ENCODE results near the gene ERICH6B.

Gene ERICH6B

GRCh38 chr13:45602183-45603170 lies 13.1 kb downstream of the ERICH6B start:
- DNase-seq (ENCODE audit: extremely low spot score, insufficient read length, low read depth), result no peak
- FAIRE-seq, result no peak

- DNase-seq (ENCODE audit: extremely low spot score, insufficient read length, low read depth) (no peak), FAIRE-seq (no peak)
Measured at GRCh38 chr13:45601680-45602079, 13.9 kb downstream of the ERICH6B start.

GRCh38 chr13:45598597-45598996 lies 16.9 kb downstream of the ERICH6B start:
- no peak for DNase-seq (ENCODE audit: extremely low spot score, insufficient read length, low read depth)
- no peak for FAIRE-seq

DNA sequence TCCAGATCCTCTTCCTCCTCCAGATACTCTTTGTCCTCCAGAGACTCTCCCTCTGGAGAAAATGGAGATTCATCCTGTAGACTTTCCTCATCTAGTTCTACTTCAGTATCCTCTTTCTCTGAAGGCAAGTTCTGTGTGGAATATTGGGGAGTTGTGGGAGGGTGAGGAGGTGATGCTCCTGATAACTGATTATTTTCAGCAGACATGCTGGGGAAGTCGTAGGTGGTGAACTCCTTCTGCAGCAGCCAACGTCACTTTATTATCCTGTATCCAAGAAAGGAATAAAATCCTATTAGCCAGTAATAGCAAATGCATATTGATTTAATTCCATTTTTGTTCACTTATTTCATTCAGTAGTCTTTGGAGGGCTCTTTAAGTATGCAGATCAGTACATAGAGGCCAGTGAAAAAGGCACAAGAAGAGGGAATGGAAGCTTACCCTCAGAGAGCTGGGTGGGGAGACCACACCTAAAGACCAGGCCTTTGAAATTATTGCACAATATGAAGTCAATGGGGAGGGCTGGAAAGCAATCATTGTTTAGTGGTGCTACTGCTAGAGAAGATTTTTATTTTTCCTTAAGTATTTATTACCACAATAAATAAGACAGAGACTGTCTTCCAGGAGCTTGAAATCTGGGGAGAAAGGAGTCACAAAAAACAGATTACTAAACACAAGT lies 18.6 kb downstream of the ERICH6B start:
- DNase-seq (ENCODE audit: extremely low spot score, insufficient read length, low read depth), result no peak
- FAIRE-seq, result no peak

GRCh38 chr13:45595965-45596364 lies 19.6 kb downstream of the ERICH6B start:
- DNase-seq (ENCODE audit: extremely low spot score, insufficient read length, low read depth) (no peak), FAIRE-seq (no peak)

GRCh38 chr13:45594764-45595163 lies 20.8 kb downstream of the ERICH6B start:
- no peak for FAIRE-seq

DNA sequence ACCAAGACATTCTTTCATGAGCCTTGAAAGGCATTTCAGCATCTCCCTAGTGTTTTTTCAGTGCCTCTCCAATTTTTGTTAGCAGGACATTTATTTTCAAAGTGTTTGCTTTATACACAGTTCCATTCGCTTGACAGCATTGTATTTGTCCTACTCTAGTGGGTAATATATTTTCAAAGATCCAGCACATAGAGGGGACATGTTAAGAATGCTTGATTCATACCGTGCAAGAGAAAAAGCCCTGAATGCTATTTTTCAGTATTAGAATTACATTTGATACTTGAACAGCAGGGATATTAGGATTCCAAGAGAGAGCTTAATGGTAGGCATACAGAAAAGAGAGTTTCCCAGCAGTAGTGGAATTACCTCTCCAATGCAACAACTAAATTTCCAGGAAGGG lies 21.3 kb downstream of the ERICH6B start:
- FAIRE-seq (no peak), DNase-seq (ENCODE audit: extremely low spot score, insufficient read length, low read depth) (no peak)

More at GRCh38 chr13:45594764-45595163, 20.8 kb downstream of the ERICH6B start:
- DNase-seq (ENCODE audit: extremely low spot score, insufficient read length, low read depth), result no peak

GRCh38 chr13:45592758-45593157 lies 22.8 kb downstream of the ERICH6B start:
- FAIRE-seq, result peak; percentile 26
- no peak for DNase-seq (ENCODE audit: extremely low spot score, insufficient read length, low read depth)

DNA sequence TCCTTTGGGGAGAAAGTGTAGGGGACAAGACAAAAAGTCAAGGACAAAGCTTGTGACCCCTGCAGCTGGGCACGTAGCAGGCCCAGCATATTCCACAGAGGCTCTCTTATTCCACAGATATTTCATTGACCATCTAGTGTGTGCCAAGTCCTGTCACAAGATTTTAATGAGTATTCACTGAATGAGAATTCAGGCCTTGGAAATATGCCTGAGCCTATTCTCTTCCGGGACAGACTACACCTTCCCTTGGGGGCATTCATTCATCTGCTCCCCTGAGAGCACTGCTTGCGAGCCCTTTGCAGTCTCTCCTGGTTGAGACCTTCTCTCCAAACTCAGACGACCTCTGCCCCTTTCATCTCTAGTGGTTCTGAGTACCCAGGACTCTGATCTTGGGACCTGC lies 25.5 kb downstream of the ERICH6B start:
- no peak for FAIRE-seq
- no peak for DNase-seq (ENCODE audit: extremely low spot score, insufficient read length, low read depth)

DNA sequence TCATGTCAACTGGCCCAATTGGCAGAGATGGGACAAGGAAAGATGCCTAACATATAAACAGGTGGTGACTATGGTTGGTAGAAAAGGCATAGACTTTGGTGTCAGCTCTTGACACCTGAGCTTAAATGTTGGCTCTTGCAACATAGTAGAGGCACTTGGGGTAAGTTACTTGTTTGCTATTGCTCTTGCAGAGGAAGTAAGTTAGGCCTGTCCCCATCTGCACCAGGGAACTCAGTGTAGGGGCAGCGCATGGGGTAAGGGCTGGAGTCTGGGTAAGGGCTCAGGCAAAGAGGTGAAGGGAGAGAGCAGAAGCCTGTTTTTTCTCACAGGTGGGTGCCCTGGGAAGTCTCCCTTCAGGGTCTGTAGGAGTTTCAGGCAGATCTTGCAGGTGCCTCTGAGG lies 27.6 kb downstream of the ERICH6B start:
- DNase-seq (ENCODE audit: extremely low spot score, insufficient read length, low read depth) (no peak), FAIRE-seq (no peak)

GRCh38 chr13:45584816-45585215 lies 30.7 kb downstream of the ERICH6B start:
- DNase-seq (ENCODE audit: extremely low spot score, insufficient read length, low read depth), result no peak
- no peak for FAIRE-seq

- FAIRE-seq, result no peak
- no peak for DNase-seq (ENCODE audit: extremely low spot score, insufficient read length, low read depth)
Measured at GRCh38 chr13:45582408-45583076, 33.0 kb downstream of the ERICH6B start.

- DNase-seq (ENCODE audit: extremely low spot score, insufficient read length, low read depth) (no peak), FAIRE-seq (no peak)
Measured at GRCh38 chr13:45576466-45576865, 39.1 kb downstream of the ERICH6B start.

GRCh38 chr13:45575830-45576180 lies 39.7 kb downstream of the ERICH6B start:
- FAIRE-seq, result no peak

DNA sequence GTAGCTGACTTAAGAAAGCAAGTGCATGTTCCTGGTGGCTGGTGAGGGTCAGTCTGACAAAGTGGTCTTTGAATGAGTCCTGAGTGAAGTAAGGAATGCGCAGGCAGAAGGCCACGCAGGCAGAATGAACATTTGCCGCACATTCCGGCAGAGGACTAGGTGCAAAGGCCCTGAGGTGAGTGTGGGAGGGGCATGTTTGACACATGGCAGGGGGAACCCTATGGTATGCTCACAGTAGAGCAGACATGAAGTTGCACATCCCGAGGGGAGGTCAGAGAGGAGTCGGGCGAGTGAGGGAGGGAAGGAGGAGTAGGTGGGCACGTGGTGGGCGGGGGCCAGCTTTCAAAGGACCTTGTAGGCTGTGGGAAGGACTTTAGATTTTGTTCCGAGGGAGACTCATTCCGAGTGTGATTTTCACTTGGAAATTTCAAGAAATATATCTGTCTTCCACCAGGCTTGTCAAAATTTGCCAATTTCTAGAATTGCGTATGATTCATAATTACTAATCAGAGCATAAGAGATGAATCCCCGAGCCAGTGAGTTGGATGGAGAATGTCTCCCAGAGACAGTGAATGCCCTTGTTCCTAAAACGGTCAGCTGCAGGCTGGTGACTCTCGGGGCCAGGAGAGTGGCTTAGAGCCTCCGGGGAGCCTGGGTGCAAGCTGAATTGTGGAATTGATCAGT lies 40.3 kb downstream of the ERICH6B start:
- DNase-seq (ENCODE audit: extremely low spot score, insufficient read length, low read depth) (no peak), FAIRE-seq (no peak)

More at GRCh38 chr13:45575830-45576180, 39.7 kb downstream of the ERICH6B start:
- DNase-seq (ENCODE audit: extremely low spot score, insufficient read length, low read depth), result no peak

- FAIRE-seq, result no peak
- no peak for DNase-seq (ENCODE audit: extremely low spot score, insufficient read length, low read depth)
Measured at GRCh38 chr13:45565331-45565730, 50.2 kb downstream of the ERICH6B start.

GRCh38 chr13:45564133-45564776 lies 51.3 kb downstream of the ERICH6B start:
- DNase-seq (ENCODE audit: extremely low spot score, insufficient read length, low read depth), result no peak
- FAIRE-seq, result no peak

DNA sequence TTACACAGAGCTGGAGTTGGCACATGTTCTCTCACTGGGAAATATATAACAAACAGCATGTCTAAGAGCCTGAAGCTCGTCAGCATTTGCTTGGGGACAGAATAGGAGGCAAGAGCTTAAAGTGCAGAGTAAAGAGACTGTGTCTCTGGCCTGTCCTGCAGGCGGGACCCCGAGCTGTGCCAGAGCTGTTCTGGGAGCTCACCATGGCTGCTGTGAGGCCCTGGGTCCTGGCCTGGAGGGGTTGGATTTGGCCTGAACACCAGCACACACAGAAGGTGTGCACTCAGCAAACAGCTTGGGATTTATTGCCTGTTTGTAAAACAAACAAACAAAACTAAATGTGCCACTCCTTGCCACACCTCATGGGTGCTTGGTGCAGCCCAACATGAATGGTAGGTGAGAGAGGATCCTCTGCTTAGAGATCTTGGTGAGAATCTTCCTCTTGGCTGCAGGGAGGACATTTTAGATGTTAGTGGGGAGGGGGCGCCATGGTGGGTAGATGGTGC lies 60.9 kb downstream of the ERICH6B start:
- no peak for FAIRE-seq
- no peak for DNase-seq (ENCODE audit: extremely low spot score, insufficient read length, low read depth)

DNA sequence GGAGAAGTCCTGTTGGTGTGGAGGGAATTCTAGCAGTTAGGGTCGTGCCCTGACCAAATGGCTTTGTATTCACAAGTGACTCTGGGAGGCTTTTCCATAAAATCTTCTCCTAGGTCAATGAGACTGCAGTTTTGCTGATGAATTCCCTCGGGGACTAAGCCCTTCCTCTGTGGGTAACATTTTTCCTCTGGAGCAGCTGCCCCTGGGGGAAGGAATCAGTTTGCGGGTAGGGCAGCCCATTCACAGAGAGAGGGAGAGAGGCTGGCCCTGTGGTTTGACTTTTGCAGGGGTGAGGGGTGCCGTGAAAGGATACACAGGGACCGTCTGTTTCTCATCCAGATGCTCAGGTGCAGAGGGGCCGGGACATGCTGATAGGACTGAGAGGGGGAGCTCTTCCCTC lies 67.3 kb downstream of the ERICH6B start:
- FAIRE-seq, result no peak
- DNase-seq (ENCODE audit: extremely low spot score, insufficient read length, low read depth), result no peak

DNA sequence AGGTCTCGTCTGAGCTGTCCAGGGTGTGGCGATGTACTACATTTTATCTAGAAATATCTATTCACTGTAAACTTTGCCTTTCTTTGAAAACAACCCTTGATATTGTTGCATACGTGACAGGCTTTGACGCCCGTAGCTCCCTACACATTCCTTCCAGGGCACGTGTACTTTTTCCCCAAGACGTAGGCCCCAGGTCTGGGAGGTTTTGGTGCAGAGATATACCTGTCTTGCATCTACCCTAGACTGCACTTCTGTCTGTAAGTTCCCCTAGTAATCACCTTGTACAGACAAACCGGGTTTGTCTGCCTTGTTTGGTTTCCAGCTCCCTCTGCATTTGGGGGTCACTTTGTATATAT lies 69.2 kb downstream of the ERICH6B start:
- no peak for FAIRE-seq
- DNase-seq (ENCODE audit: extremely low spot score, insufficient read length, low read depth), result no peak

Measured in GM18507 (cell line).